Measurements from ENCODE around the gene IBA57.

GRCh38 chr1:228154021-228154669, 11.5 kb upstream of the IBA57 start:
- TF ChIP-seq CTCF (IDR thresholded peaks at IDR 0.05) (no peak), POLR2A (IDR thresholded peaks at IDR 0.05) (no peak)
